Nephron progenitor cell (in vitro differentiated cells): Measurements from ENCODE around the gene SMG1.
"Not testable (repeated sequence)": the region's sequence is repeated elsewhere in the genome, so short reads cannot be mapped to it uniquely, and the experiment has no call there.

ENCODE experiments used
- DNase-seq: peaks from one replicate; pipeline ENCODE4 v3.0.0; 2021
- H3K27ac Mint-ChIP-seq: 2 replicates; pipeline ENCODE4 v1.8.0; 2021; ENCODE audit warnings: mild to moderate bottlenecking, moderate library complexity, mixed read lengths
- H3K27me3 Mint-ChIP-seq: 2 replicates; pipeline ENCODE4 v1.8.0; 2021; ENCODE audit warnings: mild to moderate bottlenecking, low read depth, mixed read lengths; ENCODE audit not compliant: poor library complexity
- H3K36me3 Mint-ChIP-seq: 2 replicates; pipeline ENCODE4 v1.8.0; 2021; ENCODE audit warnings: low read depth, mixed read lengths
- H3K4me1 Mint-ChIP-seq: 2 replicates; pipeline ENCODE4 v1.8.0; 2021; ENCODE audit warnings: mixed read lengths
- H3K4me3 Mint-ChIP-seq: 2 replicates; pipeline ENCODE4 v1.8.0; 2021; ENCODE audit warnings: mild to moderate bottlenecking, moderate library complexity, mixed read lengths
- H3K9me3 Mint-ChIP-seq: 2 replicates; pipeline ENCODE4 v1.8.0; 2021; ENCODE audit warnings: mild to moderate bottlenecking, moderate library complexity, mixed read lengths
- TF ChIP-seq, protein P1 (sequence below): fragments of 200-600 bp; sonication (generic); IDR thresholded peaks from 2 replicates; pipeline ENCODE4 v1.5.0; 2021; ENCODE audit warnings: antibody characterized with exemption

The SMG1 gene

DNA sequence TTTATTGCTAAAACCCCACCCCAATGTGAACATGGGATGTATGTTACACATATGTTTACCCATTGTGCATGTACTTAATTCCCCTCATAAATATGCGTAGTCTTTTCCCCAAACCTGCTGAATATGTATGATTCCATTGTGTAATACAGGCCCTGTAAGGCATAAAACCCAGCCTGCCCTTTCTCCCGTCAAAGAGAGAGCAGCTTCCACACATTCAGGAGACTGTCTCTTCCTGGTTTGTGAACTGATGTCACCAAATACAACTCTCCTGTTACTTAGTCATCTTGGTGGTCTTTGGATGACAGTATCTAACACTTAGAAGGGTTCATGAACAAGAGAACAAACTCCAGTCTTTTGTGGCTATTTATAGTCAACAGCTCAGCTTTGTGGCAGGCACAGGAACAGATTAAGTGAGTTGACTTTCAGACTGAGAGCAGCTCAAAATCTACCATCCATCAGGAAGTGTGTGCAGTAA, 32.9 kb upstream of the SMG1 start:
- Mint-ChIP-seq H3K27me3 (peaks cover 26% of the 10 kb centered on the region), H3K4me3 (no peak overlapping the region), H3K36me3 (no peaks in the 10 kb centered on the region), H3K4me1 (peaks cover 8% of the 10 kb centered on the region), H3K27ac (no peak overlapping the region), H3K9me3 (no peaks in the 10 kb centered on the region)
- DNase-seq, result no peak
- TF ChIP-seq, protein P1, sequence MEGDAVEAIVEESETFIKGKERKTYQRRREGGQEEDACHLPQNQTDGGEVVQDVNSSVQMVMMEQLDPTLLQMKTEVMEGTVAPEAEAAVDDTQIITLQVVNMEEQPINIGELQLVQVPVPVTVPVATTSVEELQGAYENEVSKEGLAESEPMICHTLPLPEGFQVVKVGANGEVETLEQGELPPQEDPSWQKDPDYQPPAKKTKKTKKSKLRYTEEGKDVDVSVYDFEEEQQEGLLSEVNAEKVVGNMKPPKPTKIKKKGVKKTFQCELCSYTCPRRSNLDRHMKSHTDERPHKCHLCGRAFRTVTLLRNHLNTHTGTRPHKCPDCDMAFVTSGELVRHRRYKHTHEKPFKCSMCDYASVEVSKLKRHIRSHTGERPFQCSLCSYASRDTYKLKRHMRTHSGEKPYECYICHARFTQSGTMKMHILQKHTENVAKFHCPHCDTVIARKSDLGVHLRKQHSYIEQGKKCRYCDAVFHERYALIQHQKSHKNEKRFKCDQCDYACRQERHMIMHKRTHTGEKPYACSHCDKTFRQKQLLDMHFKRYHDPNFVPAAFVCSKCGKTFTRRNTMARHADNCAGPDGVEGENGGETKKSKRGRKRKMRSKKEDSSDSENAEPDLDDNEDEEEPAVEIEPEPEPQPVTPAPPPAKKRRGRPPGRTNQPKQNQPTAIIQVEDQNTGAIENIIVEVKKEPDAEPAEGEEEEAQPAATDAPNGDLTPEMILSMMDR, result no peak

DNA sequence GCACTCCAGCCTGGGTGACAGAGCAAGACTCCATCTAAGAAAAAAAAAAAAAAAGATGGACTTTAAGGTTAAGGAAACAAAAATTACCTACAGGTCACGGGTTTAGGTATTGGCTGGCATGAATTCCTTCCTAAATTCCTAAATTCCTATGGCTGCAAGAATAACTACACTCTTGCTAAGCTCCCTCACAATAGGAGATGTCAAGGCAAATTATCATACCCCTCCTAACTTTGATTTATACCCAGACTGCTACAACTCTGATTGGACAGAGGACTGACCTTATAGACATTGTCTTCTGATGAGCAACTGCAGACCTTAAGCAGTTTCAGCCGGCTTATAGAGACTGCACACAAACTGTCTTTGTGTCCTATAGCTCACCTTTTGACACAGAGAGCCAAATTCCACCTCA, 32.4 kb upstream of the SMG1 start:
- Mint-ChIP-seq H3K36me3 (no peaks in the 10 kb centered on the region), H3K4me3 (no peak overlapping the region), H3K27ac (no peak overlapping the region), H3K9me3 (no peaks in the 10 kb centered on the region), H3K27me3 (peaks cover 25% of the 10 kb centered on the region), H3K4me1 (peaks cover 8% of the 10 kb centered on the region)
- TF ChIP-seq, protein P1, result no peak
- DNase-seq, result no peak

- H3K9me3 Mint-ChIP-seq, H3K27ac Mint-ChIP-seq, H3K4me3 Mint-ChIP-seq, H3K36me3 Mint-ChIP-seq, H3K4me1 Mint-ChIP-seq, DNase-seq: not testable (repeated sequence)
- H3K27me3 Mint-ChIP-seq, result peaks cover 23% of the 10 kb centered on the region
Observed at GRCh38 chr16:18956658-18957241, 30.5 kb upstream of the SMG1 start.

GRCh38 chr16:18955874-18956580, 29.8 kb upstream of the SMG1 start:
- H3K4me1 Mint-ChIP-seq, H3K4me3 Mint-ChIP-seq, H3K27ac Mint-ChIP-seq, H3K36me3 Mint-ChIP-seq, H3K9me3 Mint-ChIP-seq, DNase-seq: not testable (repeated sequence)
- H3K27me3 Mint-ChIP-seq, result peaks cover 18% of the 10 kb centered on the region

DNA sequence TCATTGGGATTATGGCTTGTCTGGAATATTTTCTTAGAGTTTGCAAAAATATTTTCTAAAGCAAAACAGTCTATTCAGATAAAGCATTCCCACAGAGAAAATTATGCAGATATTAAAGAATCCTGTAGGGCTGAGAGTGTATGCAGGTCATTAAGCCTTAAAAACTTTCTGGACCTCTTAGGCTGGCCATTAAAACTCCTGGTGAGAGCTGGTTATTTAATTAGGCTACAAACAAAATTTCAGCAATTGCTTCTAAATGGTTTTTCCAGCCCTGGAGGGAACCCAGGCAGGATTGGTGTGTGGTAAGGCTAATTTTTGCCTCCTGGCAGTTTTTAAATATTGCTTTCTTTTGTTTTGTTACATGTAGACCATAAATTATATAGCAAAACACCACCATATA, 27.3 kb upstream of the SMG1 start:
- peaks cover 15% of the 10 kb centered on the region for H3K27me3 Mint-ChIP-seq
- TF ChIP-seq, protein P1, result no peak

DNA sequence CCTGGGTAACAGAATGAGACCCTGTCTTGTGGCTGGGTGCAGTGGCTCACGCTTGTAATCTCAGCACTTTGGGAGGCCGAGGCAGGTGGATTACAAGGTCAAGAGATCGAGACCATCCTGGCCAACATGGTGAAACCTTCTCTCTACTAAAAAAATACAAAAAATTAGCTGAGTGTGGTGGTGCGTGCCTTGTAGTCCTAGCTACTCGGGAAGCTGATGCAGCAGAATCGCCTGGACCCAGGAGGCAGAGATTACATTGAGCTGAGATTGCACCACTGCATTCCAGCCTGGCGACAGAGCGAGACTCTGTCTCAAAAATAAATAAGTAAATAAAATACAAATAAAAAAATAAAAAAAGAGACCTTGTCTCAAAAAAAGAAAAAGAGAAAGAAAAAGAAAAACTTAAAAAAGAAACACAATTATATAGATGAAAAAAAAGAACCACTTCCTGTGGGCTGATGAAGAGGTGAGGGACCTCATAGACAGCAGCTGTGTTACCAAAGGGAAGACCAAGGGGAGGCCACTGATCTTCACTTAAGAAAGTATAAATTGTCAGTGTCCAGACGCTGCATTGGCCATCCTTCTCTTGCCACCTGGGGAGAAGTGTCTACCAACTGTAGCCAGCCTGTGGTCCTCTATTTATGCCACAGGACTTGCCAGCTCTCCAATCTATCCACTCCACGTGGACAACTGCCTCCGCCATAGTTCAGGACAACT, 24.4 kb upstream of the SMG1 start:
- no peak overlapping the region for H3K4me3 Mint-ChIP-seq
- TF ChIP-seq, protein P1, result no peak
- no peaks in the 10 kb centered on the region for H3K4me1 Mint-ChIP-seq
- H3K27me3 Mint-ChIP-seq, result peaks cover 6% of the 10 kb centered on the region
- H3K9me3 Mint-ChIP-seq, result no peaks in the 10 kb centered on the region
- DNase-seq, result no peak
- H3K36me3 Mint-ChIP-seq, result no peaks in the 10 kb centered on the region
- H3K27ac Mint-ChIP-seq, result no peak overlapping the region

More for the DNA sequence above, 27.3 kb upstream of the SMG1 start:
- Mint-ChIP-seq H3K36me3 (no peaks in the 10 kb centered on the region), H3K27ac (no peak overlapping the region), H3K4me3 (no peak overlapping the region), H3K4me1 (no peaks in the 10 kb centered on the region), H3K9me3 (no peaks in the 10 kb centered on the region)
- DNase-seq, result no peak
